ENCODE measurements around the gene SLC7A14.
A peak's percentile ranks its signal among the peaks of the same experiment; 100 is the strongest.

DNA sequence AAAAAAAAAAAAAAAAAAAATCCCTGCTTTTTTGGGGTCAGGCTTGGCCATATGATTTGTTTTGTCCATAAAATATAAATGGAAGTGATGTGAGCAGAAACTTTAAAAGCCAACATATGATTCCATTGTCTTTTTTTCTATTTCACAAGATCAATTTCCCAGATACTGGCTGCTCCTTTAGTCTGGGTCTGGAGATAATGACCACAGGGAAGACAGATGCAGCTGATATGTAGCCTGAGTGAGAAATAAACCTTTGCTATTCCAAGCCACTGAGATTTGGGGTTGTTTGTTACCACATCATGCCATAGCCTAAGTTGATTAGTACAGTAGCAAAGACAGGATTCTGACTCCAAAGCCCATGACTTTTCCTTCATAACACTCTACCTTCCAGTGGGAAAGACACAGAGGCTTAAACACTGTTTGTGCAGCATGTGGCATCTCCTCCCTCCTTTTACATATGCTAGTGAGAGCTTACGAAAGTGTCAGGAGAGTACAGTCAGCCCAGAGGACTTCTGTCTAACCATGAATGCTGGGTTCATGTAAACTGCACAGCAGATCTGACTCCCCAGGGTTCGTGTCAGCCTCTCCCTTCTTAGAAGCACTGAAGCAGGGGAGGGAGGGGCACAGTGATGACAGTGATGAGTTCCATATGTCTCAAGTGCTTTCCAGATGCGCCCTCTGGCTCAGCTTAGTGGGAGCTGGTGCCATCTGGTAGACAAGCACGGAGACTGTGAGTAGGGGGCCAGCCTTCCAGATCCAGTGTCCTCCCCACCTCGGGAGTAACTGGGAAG, 36.7 kb upstream of the SLC7A14 start:
- TF ChIP-seq POLR2AphosphoS5 (IDR thresholded peaks at IDR 0.05) = peak in 1 of 3 donors; percentile 33
- TF ChIP-seq, protein P1, sequence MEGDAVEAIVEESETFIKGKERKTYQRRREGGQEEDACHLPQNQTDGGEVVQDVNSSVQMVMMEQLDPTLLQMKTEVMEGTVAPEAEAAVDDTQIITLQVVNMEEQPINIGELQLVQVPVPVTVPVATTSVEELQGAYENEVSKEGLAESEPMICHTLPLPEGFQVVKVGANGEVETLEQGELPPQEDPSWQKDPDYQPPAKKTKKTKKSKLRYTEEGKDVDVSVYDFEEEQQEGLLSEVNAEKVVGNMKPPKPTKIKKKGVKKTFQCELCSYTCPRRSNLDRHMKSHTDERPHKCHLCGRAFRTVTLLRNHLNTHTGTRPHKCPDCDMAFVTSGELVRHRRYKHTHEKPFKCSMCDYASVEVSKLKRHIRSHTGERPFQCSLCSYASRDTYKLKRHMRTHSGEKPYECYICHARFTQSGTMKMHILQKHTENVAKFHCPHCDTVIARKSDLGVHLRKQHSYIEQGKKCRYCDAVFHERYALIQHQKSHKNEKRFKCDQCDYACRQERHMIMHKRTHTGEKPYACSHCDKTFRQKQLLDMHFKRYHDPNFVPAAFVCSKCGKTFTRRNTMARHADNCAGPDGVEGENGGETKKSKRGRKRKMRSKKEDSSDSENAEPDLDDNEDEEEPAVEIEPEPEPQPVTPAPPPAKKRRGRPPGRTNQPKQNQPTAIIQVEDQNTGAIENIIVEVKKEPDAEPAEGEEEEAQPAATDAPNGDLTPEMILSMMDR (IDR thresholded peaks at IDR 0.05) = no peak
- no peak for TF ChIP-seq POLR2A (IDR thresholded peaks at IDR 0.05)
